Activated CD8-positive, alpha-beta T cell treated with anti-CD3 and anti-CD28 coated beads for 36 hours (primary cell): ENCODE data around the gene CD46. TPM values are rescaled to one million over a fixed set of nuclear protein-coding genes. Genes with fewer than 3 reads are reported as not detected.

ENCODE experiments used
- ATAC-seq: fragments of 200-7000 bp; cut with Tn5 transposase; one replicate; pipeline ENCODE4 v1.10.0; 2021; ENCODE audit warnings: mild to moderate bottlenecking, moderate library complexity
- CTCF ChIA-PET: fragments of 350-600 bp; sonication (Branson Sonifier 250); formaldehyde crosslinking; loops from one replicate; lab custom pipeline; 2021; ENCODE audit warnings: antibody characterized with exemption; lab: Charles Lee
- POLR2A ChIA-PET: fragments of 350-600 bp; sonication (Branson Sonifier 250); formaldehyde crosslinking; loops from one replicate; lab custom pipeline; 2021; ENCODE audit warnings: antibody characterized with exemption; lab: Charles Lee
- DNase-seq: peaks from one replicate; pipeline ENCODE4 v3.0.0-alpha.2; 2020
- H3K27ac Mint-ChIP-seq: one replicate; pipeline ENCODE4 v1.8.0; 2021; ENCODE audit warnings: mild to moderate bottlenecking, mixed read lengths
- H3K27me3 Mint-ChIP-seq: one replicate; pipeline ENCODE4 v1.8.0; 2021; ENCODE audit warnings: mixed read lengths
- H3K36me3 Mint-ChIP-seq: one replicate; pipeline ENCODE4 v1.8.0; 2021; ENCODE audit warnings: low read depth, mixed read lengths
- H3K4me1 Mint-ChIP-seq: one replicate; pipeline ENCODE4 v1.8.0; 2021; ENCODE audit warnings: low read depth, mixed read lengths
- H3K4me3 Mint-ChIP-seq: one replicate; pipeline ENCODE4 v1.8.0; 2021; ENCODE audit warnings: mild to moderate bottlenecking, moderate library complexity, mixed read lengths
- H3K9me3 Mint-ChIP-seq: one replicate; pipeline ENCODE4 v1.8.0; 2021; ENCODE audit warnings: mixed read lengths
- intact Hi-C: fragments of 100-400 bp; cut with micrococcal nuclease; formaldehyde crosslinking; loops from one replicate; pipeline ENCODE4 v1.10.0; 2022
- total RNA-seq, 2 experiments: library from RNA; stranded (reverse); gene quantifications; one replicate each; pipeline ENCODE4 v1.2.3, GENCODE V29; 2021
- TF ChIP-seq, protein P1 (sequence below): fragments of 200-600 bp; IDR thresholded peaks from one replicate; pipeline ENCODE4 v1.8.0; 2022; ENCODE audit warnings: antibody characterized with exemption, mild to moderate bottlenecking

Gene CD46
- total RNA-seq, 2 experiments from 2014 or later, result 77.7 to 84.3 TPM

DNA sequence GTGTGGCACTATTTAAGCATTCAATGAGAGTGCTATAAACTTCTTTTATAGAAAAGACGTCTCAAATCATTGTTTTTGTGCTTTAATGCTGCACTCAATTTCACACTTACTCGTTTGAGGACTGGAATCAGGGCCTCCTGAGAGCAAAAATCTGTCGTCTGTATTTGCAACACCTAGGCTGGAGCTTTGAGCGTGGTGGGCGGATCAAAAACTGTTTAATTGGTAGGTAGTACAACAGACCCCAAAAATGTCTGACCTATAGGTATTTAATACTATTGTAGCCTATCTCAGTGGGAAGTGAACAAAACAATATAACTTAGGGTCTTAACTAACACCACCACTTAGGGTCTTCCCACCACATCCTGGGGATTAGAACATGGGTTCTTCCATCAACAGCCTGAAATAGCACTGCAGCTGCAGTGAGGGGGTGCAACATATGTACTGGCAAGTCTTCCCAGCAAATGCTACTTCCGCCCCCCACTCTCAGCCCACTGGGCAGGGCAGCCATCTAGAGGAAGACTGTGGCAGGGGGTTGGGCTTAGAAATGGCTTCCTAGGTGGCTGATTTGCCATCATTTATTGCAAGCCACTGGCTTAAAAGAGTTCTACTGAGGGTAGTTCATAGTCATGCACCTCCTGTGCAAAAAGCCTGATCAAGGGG lies 48.3 kb downstream of the CD46 start:
- ChIA-PET POLR2A (interaction anchor here (0.6 to 0.8 kb wide), 2 partner anchors 83 to 230 kb away, joined by 3 to 4 read pairs; no protein-coding TSS in a partner anchor), CTCF (interaction anchor here (0.7 to 5.4 kb wide), 6 partner anchors 12 to 85 kb away, joined by 3 to 45 read pairs (median 4); no protein-coding TSS in a partner anchor)
- intact Hi-C loops, result no loop called here
- DNase-seq (no peak), ATAC-seq (no peak)
- Mint-ChIP-seq H3K4me1 (peaks cover 36% of the 10 kb centered on the region), H3K27ac (peak overlapping the region; percentile 33), H3K4me3 (no peak overlapping the region), H3K36me3 (peaks cover 7% of the 10 kb centered on the region), H3K27me3 (no peaks in the 10 kb centered on the region), H3K9me3 (no peaks in the 10 kb centered on the region)
- TF ChIP-seq, protein P1, sequence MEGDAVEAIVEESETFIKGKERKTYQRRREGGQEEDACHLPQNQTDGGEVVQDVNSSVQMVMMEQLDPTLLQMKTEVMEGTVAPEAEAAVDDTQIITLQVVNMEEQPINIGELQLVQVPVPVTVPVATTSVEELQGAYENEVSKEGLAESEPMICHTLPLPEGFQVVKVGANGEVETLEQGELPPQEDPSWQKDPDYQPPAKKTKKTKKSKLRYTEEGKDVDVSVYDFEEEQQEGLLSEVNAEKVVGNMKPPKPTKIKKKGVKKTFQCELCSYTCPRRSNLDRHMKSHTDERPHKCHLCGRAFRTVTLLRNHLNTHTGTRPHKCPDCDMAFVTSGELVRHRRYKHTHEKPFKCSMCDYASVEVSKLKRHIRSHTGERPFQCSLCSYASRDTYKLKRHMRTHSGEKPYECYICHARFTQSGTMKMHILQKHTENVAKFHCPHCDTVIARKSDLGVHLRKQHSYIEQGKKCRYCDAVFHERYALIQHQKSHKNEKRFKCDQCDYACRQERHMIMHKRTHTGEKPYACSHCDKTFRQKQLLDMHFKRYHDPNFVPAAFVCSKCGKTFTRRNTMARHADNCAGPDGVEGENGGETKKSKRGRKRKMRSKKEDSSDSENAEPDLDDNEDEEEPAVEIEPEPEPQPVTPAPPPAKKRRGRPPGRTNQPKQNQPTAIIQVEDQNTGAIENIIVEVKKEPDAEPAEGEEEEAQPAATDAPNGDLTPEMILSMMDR, result no peak

- TF ChIP-seq, protein P1, result no peak
- H3K9me3 Mint-ChIP-seq, result no peaks in the 10 kb centered on the region
- no peak for ATAC-seq
- no peak overlapping the region for H3K27ac Mint-ChIP-seq
- H3K4me1 Mint-ChIP-seq, result peaks cover 40% of the 10 kb centered on the region
- no peak for DNase-seq
- intact Hi-C loops, result no loop called here
- H3K36me3 Mint-ChIP-seq, result peaks cover 10% of the 10 kb centered on the region
- H3K27me3 Mint-ChIP-seq, result no peaks in the 10 kb centered on the region
- POLR2A ChIA-PET, result no interaction called here
- no peak overlapping the region for H3K4me3 Mint-ChIP-seq
- CTCF ChIA-PET, result interaction anchor here (1.1 to 1.7 kb wide), 2 partner anchors 10 to 17 kb away, joined by 3 to 8 read pairs; no protein-coding TSS in a partner anchor
Observed at GRCh38 chr1:207801819-207802218, 50.0 kb downstream of the CD46 start.

- Mint-ChIP-seq H3K4me3 (no peak overlapping the region), H3K27ac (no peak overlapping the region), H3K36me3 (peaks cover 16% of the 10 kb centered on the region), H3K27me3 (no peaks in the 10 kb centered on the region), H3K4me1 (peaks cover 40% of the 10 kb centered on the region), H3K9me3 (no peaks in the 10 kb centered on the region)
- ChIA-PET CTCF (interaction anchor here (1.7 kb wide), 1 partner anchor 8 kb away, joined by 8 read pairs; no protein-coding TSS in a partner anchor), POLR2A (no interaction called here)
- ATAC-seq (no peak), DNase-seq (no peak)
- intact Hi-C loops, result no loop called here
- TF ChIP-seq, protein P1, result no peak
Observed at GRCh38 chr1:207803678-207804077, 51.8 kb downstream of the CD46 start.

GRCh38 chr1:207804721-207805468 lies 53.0 kb downstream of the CD46 start:
- intact Hi-C loops, result no loop called here
- Mint-ChIP-seq H3K27me3 (no peaks in the 10 kb centered on the region), H3K4me1 (peaks cover 38% of the 10 kb centered on the region), H3K36me3 (peaks cover 18% of the 10 kb centered on the region), H3K4me3 (no peak overlapping the region), H3K27ac (no peak overlapping the region), H3K9me3 (no peaks in the 10 kb centered on the region)
- ATAC-seq (no peak), DNase-seq (no peak)
- ChIA-PET POLR2A (interaction anchor here (2.1 kb wide), 1 partner anchor 64 kb away, joined by 5 read pairs; no protein-coding TSS in a partner anchor), CTCF (no interaction called here)
- TF ChIP-seq, protein P1, result no peak
